GM20000 (cell line): ENCODE data around the gene AMHR2.
"Not testable (repeated sequence)": the region's sequence is repeated elsewhere in the genome, so short reads cannot be mapped to it uniquely, and the experiment has no call there.

Experiments
- DNase-seq: peaks from one replicate; pipeline ENCODE4 v3.0.0; 2012; ENCODE audit warnings: low spot score
- CTCF ChIP-seq: IDR thresholded peaks from 2 replicates; pipeline ENCODE4 v1.5.1; 2012; ENCODE audit warnings: mild to moderate bottlenecking, control low read depth; ENCODE audit errors: extremely low read depth, missing control alignments

Gene AMHR2

GRCh38 chr12:53419756-53420155, 3.9 kb upstream of the AMHR2 start:
- DNase-seq, result no peak
- TF ChIP-seq CTCF, result no peak

- not testable (repeated sequence) for DNase-seq
Measured at GRCh38 chr12:53422247-53422646, 1.4 kb upstream of the AMHR2 start.

GRCh38 chr12:53424626-53425514, 1.2 kb downstream of the AMHR2 start:
- no peak for DNase-seq
- no peak for TF ChIP-seq CTCF

- TF ChIP-seq CTCF, result no peak
- no peak for DNase-seq
Measured at GRCh38 chr12:53425515-53426150, 2.0 kb downstream of the AMHR2 start.

- DNase-seq, result no peak
- no peak for TF ChIP-seq CTCF
Measured at GRCh38 chr12:53427905-53428594, 4.4 kb downstream of the AMHR2 start.

GRCh38 chr12:53428741-53429140, 5.1 kb downstream of the AMHR2 start:
- TF ChIP-seq CTCF, result no peak

GRCh38 chr12:53430116-53430515, 6.5 kb downstream of the AMHR2 start:
- DNase-seq, result no peak
- TF ChIP-seq CTCF, result no peak

More at GRCh38 chr12:53428741-53429140, 5.1 kb downstream of the AMHR2 start:
- DNase-seq, result no peak
